HepG2 (cell line): ENCODE data around the gene UCKL1. TPM values are rescaled to one million over a fixed set of nuclear protein-coding genes. Genes with fewer than 3 reads are reported as not detected.

ENCODE experiments used
- ARHGAP35 ChIP-seq: sonication (generic); formaldehyde crosslinking; IDR thresholded peaks from 2 replicates; pipeline ENCODE4 v1.9.0; 2022; ENCODE audit warnings: mild to moderate bottlenecking, inconsistent platforms, moderate library complexity, missing genetic modification reagents, borderline replicate concordance
- ETV5 ChIP-seq: IDR thresholded peaks from 2 replicates; pipeline ENCODE4 v1.6.1; 2018; ENCODE audit warnings: missing biosample characterization, missing genetic modification reagents, inconsistent platforms, borderline replicate concordance
- KDM1A ChIP-seq: IDR thresholded peaks from 2 replicates; pipeline ENCODE4 v1.6.1; 2016; ENCODE audit warnings: missing compliant biosample characterization
- NR2F6 ChIP-seq, 2 experiments: IDR thresholded peaks; 2 replicates each; pipeline ENCODE4 v1.6.1; 2016; ENCODE audit warnings: antibody characterized with exemption in 1 of 2, mild to moderate bottlenecking in 1 of 2
- NRL ChIP-seq: sonication (generic); formaldehyde crosslinking; IDR thresholded peaks from 2 replicates; pipeline ENCODE4 v1.5.0; 2020; ENCODE audit warnings: missing genetic modification reagents, mild to moderate bottlenecking, moderate library complexity, borderline replicate concordance
- PAF1 ChIP-seq: IDR thresholded peaks from 2 replicates; pipeline ENCODE4 v1.6.1; 2016; ENCODE audit warnings: missing genetic modification reagents, missing compliant biosample characterization
- RCOR2 ChIP-seq: IDR thresholded peaks from 2 replicates; pipeline ENCODE4 v1.6.1; 2016; ENCODE audit warnings: missing biosample characterization, missing genetic modification reagents
- SALL1 ChIP-seq: sonication (generic); formaldehyde crosslinking; IDR thresholded peaks from 2 replicates; pipeline ENCODE4 v1.8.0; 2022; ENCODE audit warnings: mild to moderate bottlenecking, missing genetic modification reagents
- SCMH1 ChIP-seq: sonication (generic); formaldehyde crosslinking; IDR thresholded peaks from 2 replicates; pipeline ENCODE4 v1.9.0; 2021; ENCODE audit warnings: missing genetic modification reagents, mild to moderate bottlenecking, borderline replicate concordance
- SIN3A ChIP-seq: IDR thresholded peaks from 2 replicates; pipeline ENCODE4 v1.6.1; 2011; ENCODE audit warnings: low read depth, mild to moderate bottlenecking, control low read depth, low read length, borderline replicate concordance
- SP1 ChIP-seq, 2 experiments: fragments of 450-650 bp in 1 of 2; sonication (generic) in 1 of 2; formaldehyde crosslinking in 1 of 2; IDR thresholded peaks; 2 replicates each; pipeline versions ENCODE4 v1.4.0 to v1.6.1; 2016 to 2020; ENCODE audit warnings: missing genetic modification reagents in 1 of 2
- TGIF2 ChIP-seq: IDR thresholded peaks from 2 replicates; pipeline ENCODE4 v1.6.1; 2016; ENCODE audit warnings: control low read depth, missing compliant biosample characterization
- TP53 ChIP-seq: sonication (generic); formaldehyde crosslinking; conservative IDR thresholded peaks from 2 replicates; pipeline ENCODE4 v1.4.0; 2020; ENCODE audit warnings: missing genetic modification reagents
- ZNF33B ChIP-seq: sonication (generic); formaldehyde crosslinking; IDR thresholded peaks from 2 replicates; pipeline ENCODE4 v1.5.1; 2020; ENCODE audit warnings: mild to moderate bottlenecking, missing genetic modification reagents
- ZNF607 ChIP-seq: sonication (generic); formaldehyde crosslinking; IDR thresholded peaks from 2 replicates; pipeline ENCODE4 v1.5.1; 2020; ENCODE audit warnings: missing genetic modification reagents, mild to moderate bottlenecking, borderline replicate concordance
- ZNF644 ChIP-seq: IDR thresholded peaks from 2 replicates; pipeline ENCODE4 v1.6.1; 2016; ENCODE audit warnings: low read depth
- ZNF678 ChIP-seq: sonication (generic); formaldehyde crosslinking; IDR thresholded peaks from 2 replicates; pipeline ENCODE4 v1.4.0; 2020; ENCODE audit warnings: mild to moderate bottlenecking, missing genetic modification reagents
- ZNF773 ChIP-seq: sonication (generic); formaldehyde crosslinking; IDR thresholded peaks from 2 replicates; pipeline ENCODE4 v1.4.0; 2020; ENCODE audit warnings: missing genetic modification reagents, borderline replicate concordance
- ZSCAN22 ChIP-seq: sonication (generic); formaldehyde crosslinking; IDR thresholded peaks from 2 replicates; pipeline ENCODE4 v1.4.0; 2020; ENCODE audit warnings: mild to moderate bottlenecking, missing genetic modification reagents
- polyA plus RNA-seq, 8 experiments: library from polyadenylated mRNA; depleted of rRNA in 3 of 8; stranded (reverse) in 7 of 8; unstranded in 1 of 8; fragments of >200 nt; fragmentation: Illumina TruSeq in 4 of 8; extraction: Trizol in 4 of 8; gene quantifications; 2 replicates each; pipeline versions ENCODE4 v1.2.1 to v1.2.3, GENCODE V29; 2011 to 2016; ENCODE audit warnings: low read depth in 4 of 8, missing spikeins in 1 of 8, mixed read lengths in 1 of 8; ENCODE audit not compliant: insufficient read depth in 1 of 8
- total RNA-seq, 5 experiments: library from RNA; depleted of rRNA; stranded (reverse); fragments of >200 nt; fragmentation: Illumina TruSeq; extraction: Trizol; gene quantifications; 2 replicates each; pipeline ENCODE4 v1.2.3, GENCODE V29; 2016; ENCODE audit warnings: low read depth in 1 of 5
- TF ChIP-seq, protein P1 (sequence below): sonication (generic); formaldehyde crosslinking; conservative IDR thresholded peaks from 2 replicates; pipeline ENCODE4 v1.4.0; 2020; ENCODE audit warnings: missing genetic modification reagents
- TF ChIP-seq, protein P2 (sequence below): sonication (generic); formaldehyde crosslinking; IDR thresholded peaks from 2 replicates; pipeline ENCODE4 v1.5.0; 2020; ENCODE audit warnings: missing genetic modification reagents
- TF ChIP-seq, protein P3 (sequence below): sonication (generic); formaldehyde crosslinking; IDR thresholded peaks from 2 replicates; pipeline ENCODE4 v1.5.0; 2020; ENCODE audit warnings: mild to moderate bottlenecking, missing genetic modification reagents, borderline replicate concordance
- TF ChIP-seq, protein P4 (sequence below): IDR thresholded peaks from 2 replicates; pipeline ENCODE4 v1.6.1; 2016; ENCODE audit warnings: control low read depth

The UCKL1 gene
- total and polyA plus RNA-seq, 2 of the 13 experiments (the other 11 are each of a cell fraction or from before 2014, with no cell fraction given): 50.2 to 126 TPM

DNA sequence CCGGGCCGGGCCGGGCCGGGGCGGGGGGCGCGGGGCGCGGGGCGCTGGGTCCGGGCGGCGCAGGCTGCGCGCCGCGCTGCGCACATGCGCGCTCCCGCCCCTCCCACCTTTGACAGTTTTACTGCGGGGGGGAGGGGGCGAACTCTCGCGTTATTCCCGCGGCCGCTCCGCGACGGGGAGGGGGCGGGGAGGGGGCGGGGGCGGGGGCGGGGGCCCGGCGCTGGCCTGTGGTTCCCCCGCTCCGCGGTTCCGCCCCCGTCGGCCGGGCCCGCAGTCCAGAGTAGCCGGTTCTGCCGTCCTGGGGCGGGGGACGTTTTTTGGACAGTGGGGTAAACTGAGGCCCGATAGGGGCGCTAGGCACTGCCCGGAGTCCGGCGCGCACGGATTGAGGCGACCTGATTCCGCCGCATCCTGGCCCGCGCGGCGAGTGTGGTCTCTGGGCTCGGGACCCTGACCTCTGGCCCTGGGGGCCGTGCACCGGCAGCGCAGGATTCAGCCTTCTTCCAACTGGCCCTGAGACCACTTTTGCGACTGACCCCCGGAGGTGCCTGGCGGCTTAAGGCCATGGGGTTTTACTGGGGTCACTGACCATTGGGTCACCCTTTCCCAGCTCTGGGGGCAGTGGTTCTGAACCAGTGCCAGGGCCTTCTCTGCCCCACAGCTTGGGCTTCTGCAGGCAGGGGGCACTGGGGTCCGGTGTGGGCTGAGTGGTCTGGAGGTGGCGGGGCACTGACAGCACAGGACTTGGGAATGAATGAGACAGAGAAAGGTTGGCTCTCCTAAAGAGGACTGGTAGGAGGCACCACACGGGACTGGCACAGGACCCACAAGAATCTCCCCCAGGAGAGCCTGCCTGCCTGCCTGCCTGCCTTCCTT lies 13.9 kb upstream of the UCKL1 start, which contains the start of gene ZNF512B (continued):
- peak; percentile 95 for TF ChIP-seq TGIF2 (CRISPR knock-in tag)
- no peak; the same call in 1 of the 2 replicates for TF ChIP-seq SALL1
- TF ChIP-seq, protein P1, sequence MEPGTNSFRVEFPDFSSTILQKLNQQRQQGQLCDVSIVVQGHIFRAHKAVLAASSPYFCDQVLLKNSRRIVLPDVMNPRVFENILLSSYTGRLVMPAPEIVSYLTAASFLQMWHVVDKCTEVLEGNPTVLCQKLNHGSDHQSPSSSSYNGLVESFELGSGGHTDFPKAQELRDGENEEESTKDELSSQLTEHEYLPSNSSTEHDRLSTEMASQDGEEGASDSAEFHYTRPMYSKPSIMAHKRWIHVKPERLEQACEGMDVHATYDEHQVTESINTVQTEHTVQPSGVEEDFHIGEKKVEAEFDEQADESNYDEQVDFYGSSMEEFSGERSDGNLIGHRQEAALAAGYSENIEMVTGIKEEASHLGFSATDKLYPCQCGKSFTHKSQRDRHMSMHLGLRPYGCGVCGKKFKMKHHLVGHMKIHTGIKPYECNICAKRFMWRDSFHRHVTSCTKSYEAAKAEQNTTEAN (CRISPR knock-in tag): no peak
- no peak for TF ChIP-seq ZNF644 (CRISPR knock-in tag)
- peak; percentile 73; the same call in 1 of the 2 replicates for TF ChIP-seq SIN3A
- 0 out of 2 replicates have a peak, but pooled peaks have one; percentile 32 for TF ChIP-seq ZSCAN22
- TF ChIP-seq ZNF773 (CRISPR knock-in tag): no peak
- no peak for TF ChIP-seq KDM1A (CRISPR knock-in tag)
- TF ChIP-seq NRL (CRISPR knock-in tag): peak; percentile 92; the same call in 1 of the 2 replicates
- TF ChIP-seq TP53 (CRISPR knock-in tag): no peak
- no peak for TF ChIP-seq ZNF33B (CRISPR knock-in tag)
- TF ChIP-seq ZNF607: no peak
- peak; percentile 77 for TF ChIP-seq NR2F6 (IDR thresholded peaks at IDR 0.05)
- peak; percentile 77 for TF ChIP-seq NR2F6 (CRISPR knock-in tag; IDR thresholded peaks at IDR 0.05)
- 0 out of 2 replicates have a peak, but pooled peaks have one; percentile 78 for TF ChIP-seq ARHGAP35 (CRISPR knock-in tag)
- TF ChIP-seq PAF1 (CRISPR knock-in tag): no peak
- TF ChIP-seq, protein P2, sequence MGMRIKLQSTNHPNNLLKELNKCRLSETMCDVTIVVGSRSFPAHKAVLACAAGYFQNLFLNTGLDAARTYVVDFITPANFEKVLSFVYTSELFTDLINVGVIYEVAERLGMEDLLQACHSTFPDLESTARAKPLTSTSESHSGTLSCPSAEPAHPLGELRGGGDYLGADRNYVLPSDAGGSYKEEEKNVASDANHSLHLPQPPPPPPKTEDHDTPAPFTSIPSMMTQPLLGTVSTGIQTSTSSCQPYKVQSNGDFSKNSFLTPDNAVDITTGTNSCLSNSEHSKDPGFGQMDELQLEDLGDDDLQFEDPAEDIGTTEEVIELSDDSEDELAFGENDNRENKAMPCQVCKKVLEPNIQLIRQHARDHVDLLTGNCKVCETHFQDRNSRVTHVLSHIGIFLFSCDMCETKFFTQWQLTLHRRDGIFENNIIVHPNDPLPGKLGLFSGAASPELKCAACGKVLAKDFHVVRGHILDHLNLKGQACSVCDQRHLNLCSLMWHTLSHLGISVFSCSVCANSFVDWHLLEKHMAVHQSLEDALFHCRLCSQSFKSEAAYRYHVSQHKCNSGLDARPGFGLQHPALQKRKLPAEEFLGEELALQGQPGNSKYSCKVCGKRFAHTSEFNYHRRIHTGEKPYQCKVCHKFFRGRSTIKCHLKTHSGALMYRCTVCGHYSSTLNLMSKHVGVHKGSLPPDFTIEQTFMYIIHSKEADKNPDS: 0 out of 2 replicates have a peak, but pooled peaks have one; percentile 72
- TF ChIP-seq, protein P3, sequence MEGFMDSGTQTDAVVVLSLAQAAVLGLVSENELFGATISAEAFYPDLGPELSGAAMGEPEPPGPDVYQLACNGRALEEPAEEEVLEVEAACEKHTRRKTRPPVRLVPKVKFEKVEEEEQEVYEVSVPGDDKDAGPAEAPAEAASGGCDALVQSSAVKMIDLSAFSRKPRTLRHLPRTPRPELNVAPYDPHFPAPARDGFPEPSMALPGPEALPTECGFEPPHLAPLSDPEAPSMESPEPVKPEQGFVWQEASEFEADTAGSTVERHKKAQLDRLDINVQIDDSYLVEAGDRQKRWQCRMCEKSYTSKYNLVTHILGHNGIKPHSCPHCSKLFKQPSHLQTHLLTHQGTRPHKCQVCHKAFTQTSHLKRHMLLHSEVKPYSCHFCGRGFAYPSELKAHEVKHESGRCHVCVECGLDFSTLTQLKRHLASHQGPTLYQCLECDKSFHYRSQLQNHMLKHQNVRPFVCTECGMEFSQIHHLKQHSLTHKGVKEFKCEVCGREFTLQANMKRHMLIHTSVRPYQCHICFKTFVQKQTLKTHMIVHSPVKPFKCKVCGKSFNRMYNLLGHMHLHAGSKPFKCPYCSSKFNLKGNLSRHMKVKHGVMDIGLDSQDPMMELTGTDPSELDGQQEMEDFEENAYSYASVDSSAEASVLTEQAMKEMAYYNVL: peak; percentile 95
- TF ChIP-seq RCOR2 (CRISPR knock-in tag): no peak
- no peak for TF ChIP-seq SCMH1 (CRISPR knock-in tag)
- 0 out of 2 replicates have a peak, but pooled peaks have one; percentile 35 for TF ChIP-seq ETV5 (CRISPR knock-in tag)
- TF ChIP-seq, protein P4, sequence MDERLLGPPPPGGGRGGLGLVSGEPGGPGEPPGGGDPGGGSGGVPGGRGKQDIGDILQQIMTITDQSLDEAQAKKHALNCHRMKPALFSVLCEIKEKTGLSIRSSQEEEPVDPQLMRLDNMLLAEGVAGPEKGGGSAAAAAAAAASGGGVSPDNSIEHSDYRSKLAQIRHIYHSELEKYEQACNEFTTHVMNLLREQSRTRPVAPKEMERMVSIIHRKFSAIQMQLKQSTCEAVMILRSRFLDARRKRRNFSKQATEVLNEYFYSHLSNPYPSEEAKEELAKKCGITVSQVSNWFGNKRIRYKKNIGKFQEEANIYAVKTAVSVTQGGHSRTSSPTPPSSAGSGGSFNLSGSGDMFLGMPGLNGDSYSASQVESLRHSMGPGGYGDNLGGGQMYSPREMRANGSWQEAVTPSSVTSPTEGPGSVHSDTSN (CRISPR knock-in tag): no peak
- no peak for TF ChIP-seq SP1 (IDR thresholded peaks at IDR 0.05)
- peak; percentile 38; the same call in 1 of the 2 replicates for TF ChIP-seq SP1 (CRISPR knock-in tag; IDR thresholded peaks at IDR 0.05)
- no peak for TF ChIP-seq ZNF678 (CRISPR knock-in tag)
